Measurements from ENCODE around the gene NT5C1B.

The NT5C1B gene

GRCh38 chr2:18588049-18588448 is 1.3 kb downstream of the NT5C1B start:
- H3K9me3 ChIP-seq (ENCODE audit: control insufficient read depth in 5 of 5, low read length in 5 of 5): peaks cover 0 to 3% (median 0%) of the 10 kb centered on the region in 5 donors

GRCh38 chr2:18585526-18585925 is 3.8 kb downstream of the NT5C1B start:
- peaks cover 0 to 3% (median 0%) of the 10 kb centered on the region in 5 donors for H3K9me3 ChIP-seq (ENCODE audit: control insufficient read depth in 5 of 5, low read length in 5 of 5)
- no peaks in the 10 kb centered on the region for H3K4me1 ChIP-seq (ENCODE audit: control insufficient read depth in 5 of 5, insufficient read depth in 5 of 5, low read length in 5 of 5)
- no peak overlapping the region for H3K27ac ChIP-seq (ENCODE audit: low read depth, low read length)
- no peaks in the 10 kb centered on the region for H3K27me3 ChIP-seq (ENCODE audit: control insufficient read depth in 5 of 5, insufficient read depth in 4 of 5, low read length in 5 of 5)
- H3K9ac ChIP-seq (ENCODE audit: low read length in 5 of 5): no peak overlapping the region
- H3K4me3 ChIP-seq (ENCODE audit: low read depth in 1 of 5, low read length in 5 of 5): no peak overlapping the region
- no peaks in the 10 kb centered on the region for H3K36me3 ChIP-seq (ENCODE audit: control insufficient read depth in 5 of 5, insufficient read depth in 5 of 5, low read length in 5 of 5)

More at GRCh38 chr2:18588049-18588448, 1.3 kb downstream of the NT5C1B start:
- Histone ChIP-seq H3K27ac (ENCODE audit: low read depth, low read length) (no peak overlapping the region), H3K36me3 (ENCODE audit: control insufficient read depth in 5 of 5, insufficient read depth in 5 of 5, low read length in 5 of 5) (no peaks in the 10 kb centered on the region), H3K4me1 (ENCODE audit: control insufficient read depth in 5 of 5, insufficient read depth in 5 of 5, low read length in 5 of 5) (no peaks in the 10 kb centered on the region), H3K9ac (ENCODE audit: low read length in 5 of 5) (no peak overlapping the region), H3K4me3 (ENCODE audit: low read depth in 1 of 5, low read length in 5 of 5) (no peak overlapping the region), H3K27me3 (ENCODE audit: control insufficient read depth in 5 of 5, insufficient read depth in 4 of 5, low read length in 5 of 5) (no peaks in the 10 kb centered on the region)

GRCh38 chr2:18584608-18584954 is 4.8 kb downstream of the NT5C1B start:
- H3K27me3 ChIP-seq (ENCODE audit: control insufficient read depth in 5 of 5, insufficient read depth in 4 of 5, low read length in 5 of 5): no peaks in the 10 kb centered on the region
- H3K9me3 ChIP-seq (ENCODE audit: control insufficient read depth in 5 of 5, low read length in 5 of 5): peaks cover 0 to 3% (median 0%) of the 10 kb centered on the region in 5 donors
- H3K9ac ChIP-seq (ENCODE audit: low read length in 5 of 5): no peak overlapping the region
- no peak overlapping the region for H3K4me3 ChIP-seq (ENCODE audit: low read depth in 1 of 5, low read length in 5 of 5)
- H3K4me1 ChIP-seq (ENCODE audit: control insufficient read depth in 5 of 5, insufficient read depth in 5 of 5, low read length in 5 of 5): no peaks in the 10 kb centered on the region
- no peaks in the 10 kb centered on the region for H3K36me3 ChIP-seq (ENCODE audit: control insufficient read depth in 5 of 5, insufficient read depth in 5 of 5, low read length in 5 of 5)
- no peak overlapping the region for H3K27ac ChIP-seq (ENCODE audit: low read depth, low read length)

GRCh38 chr2:18583905-18584607 is 5.3 kb downstream of the NT5C1B start:
- Histone ChIP-seq H3K9ac (ENCODE audit: low read length in 5 of 5) (no peak overlapping the region), H3K36me3 (ENCODE audit: control insufficient read depth in 5 of 5, insufficient read depth in 5 of 5, low read length in 5 of 5) (no peaks in the 10 kb centered on the region), H3K27ac (ENCODE audit: low read depth, low read length) (no peak overlapping the region), H3K4me1 (ENCODE audit: control insufficient read depth in 5 of 5, insufficient read depth in 5 of 5, low read length in 5 of 5) (no peaks in the 10 kb centered on the region), H3K4me3 (ENCODE audit: low read depth in 1 of 5, low read length in 5 of 5) (no peak overlapping the region), H3K9me3 (ENCODE audit: control insufficient read depth in 5 of 5, low read length in 5 of 5) (peaks cover 0 to 3% (median 0%) of the 10 kb centered on the region in 5 donors), H3K27me3 (ENCODE audit: control insufficient read depth in 5 of 5, insufficient read depth in 4 of 5, low read length in 5 of 5) (no peaks in the 10 kb centered on the region)

- Histone ChIP-seq H3K36me3 (ENCODE audit: control insufficient read depth in 5 of 5, insufficient read depth in 5 of 5, low read length in 5 of 5) (no peaks in the 10 kb centered on the region), H3K9ac (ENCODE audit: low read length in 5 of 5) (no peak overlapping the region), H3K27me3 (ENCODE audit: control insufficient read depth in 5 of 5, insufficient read depth in 4 of 5, low read length in 5 of 5) (no peaks in the 10 kb centered on the region), H3K4me3 (ENCODE audit: low read depth in 1 of 5, low read length in 5 of 5) (no peak overlapping the region), H3K27ac (ENCODE audit: low read depth, low read length) (no peak overlapping the region), H3K9me3 (ENCODE audit: control insufficient read depth in 5 of 5, low read length in 5 of 5) (peaks cover 0 to 4% (median 0%) of the 10 kb centered on the region in 5 donors), H3K4me1 (ENCODE audit: control insufficient read depth in 5 of 5, insufficient read depth in 5 of 5, low read length in 5 of 5) (no peaks in the 10 kb centered on the region)
Measured at GRCh38 chr2:18580606-18581005, 8.8 kb downstream of the NT5C1B start.

- Histone ChIP-seq H3K4me3 (ENCODE audit: low read depth in 1 of 5, low read length in 5 of 5) (no peak overlapping the region), H3K27ac (ENCODE audit: low read depth, low read length) (no peak overlapping the region), H3K4me1 (ENCODE audit: control insufficient read depth in 5 of 5, insufficient read depth in 5 of 5, low read length in 5 of 5) (no peaks in the 10 kb centered on the region), H3K9me3 (ENCODE audit: control insufficient read depth in 5 of 5, low read length in 5 of 5) (peaks cover 0 to 4% (median 0%) of the 10 kb centered on the region in 5 donors), H3K27me3 (ENCODE audit: control insufficient read depth in 5 of 5, insufficient read depth in 4 of 5, low read length in 5 of 5) (no peaks in the 10 kb centered on the region), H3K36me3 (ENCODE audit: control insufficient read depth in 5 of 5, insufficient read depth in 5 of 5, low read length in 5 of 5) (no peaks in the 10 kb centered on the region), H3K9ac (ENCODE audit: low read length in 5 of 5) (no peak overlapping the region)
Measured at GRCh38 chr2:18578033-18578432, 11.3 kb downstream of the NT5C1B start.

- Histone ChIP-seq H3K4me1 (ENCODE audit: control insufficient read depth in 5 of 5, insufficient read depth in 5 of 5, low read length in 5 of 5) (no peaks in the 10 kb centered on the region), H3K9ac (ENCODE audit: low read length in 5 of 5) (no peak overlapping the region), H3K9me3 (ENCODE audit: control insufficient read depth in 5 of 5, low read length in 5 of 5) (peaks cover 0 to 2% (median 0%) of the 10 kb centered on the region in 5 donors), H3K27me3 (ENCODE audit: control insufficient read depth in 5 of 5, insufficient read depth in 4 of 5, low read length in 5 of 5) (no peaks in the 10 kb centered on the region), H3K4me3 (ENCODE audit: low read depth in 1 of 5, low read length in 5 of 5) (no peak overlapping the region), H3K36me3 (ENCODE audit: control insufficient read depth in 5 of 5, insufficient read depth in 5 of 5, low read length in 5 of 5) (no peaks in the 10 kb centered on the region), H3K27ac (ENCODE audit: low read depth, low read length) (no peak overlapping the region)
Measured at GRCh38 chr2:18566145-18566769, 23.1 kb downstream of the NT5C1B start.

GRCh38 chr2:18560797-18561085 is 28.6 kb downstream of the NT5C1B start:
- Histone ChIP-seq H3K4me3 (ENCODE audit: low read depth in 1 of 5, low read length in 5 of 5) (peak overlapping the region; percentile 74 to 91 (median 82)), H3K9me3 (ENCODE audit: control insufficient read depth in 5 of 5, low read length in 5 of 5) (peaks cover 0 to 2% (median 0%) of the 10 kb centered on the region in 5 donors), H3K27ac (ENCODE audit: low read depth, low read length) (peak overlapping the region; percentile 93), H3K4me1 (ENCODE audit: control insufficient read depth in 5 of 5, insufficient read depth in 5 of 5, low read length in 5 of 5) (peaks cover 0 to 27% (median 23%) of the 10 kb centered on the region in 5 donors), H3K36me3 (ENCODE audit: control insufficient read depth in 5 of 5, insufficient read depth in 5 of 5, low read length in 5 of 5) (peaks cover 0 to under 1% (median 0%) of the 10 kb centered on the region in 5 donors), H3K9ac (ENCODE audit: low read length in 5 of 5) (peak overlapping the region in 4 of 5 donors; percentile 87 to 98 (median 94)), H3K27me3 (ENCODE audit: control insufficient read depth in 5 of 5, insufficient read depth in 4 of 5, low read length in 5 of 5) (no peaks in the 10 kb centered on the region)

GRCh38 chr2:18560031-18560796 is 29.2 kb downstream of the NT5C1B start, which contains the start of gene RDH14:
Gene RDH14 (minus strand): TSS chr2:18560653. CDS start chr2:18560572, 81 bp downstream.
- no peaks in the 10 kb centered on the region for H3K27me3 ChIP-seq (ENCODE audit: control insufficient read depth in 5 of 5, insufficient read depth in 4 of 5, low read length in 5 of 5)
- H3K36me3 ChIP-seq (ENCODE audit: control insufficient read depth in 5 of 5, insufficient read depth in 5 of 5, low read length in 5 of 5): peaks cover under 1 to 5% (median 2%) of the 10 kb centered on the region in 5 donors
- peak within 1 kb of the TSS; percentile 74 to 91 (median 82) for H3K4me3 ChIP-seq (ENCODE audit: low read depth in 1 of 5, low read length in 5 of 5)
- peaks cover 0 to 2% (median 0%) of the 10 kb centered on the region in 5 donors for H3K9me3 ChIP-seq (ENCODE audit: control insufficient read depth in 5 of 5, low read length in 5 of 5)
- peak within 1 kb of the TSS; percentile 93 for H3K27ac ChIP-seq (ENCODE audit: low read depth, low read length)
- peaks cover 0 to 27% (median 23%) of the 10 kb centered on the region in 5 donors for H3K4me1 ChIP-seq (ENCODE audit: control insufficient read depth in 5 of 5, insufficient read depth in 5 of 5, low read length in 5 of 5)
- H3K9ac ChIP-seq (ENCODE audit: low read length in 5 of 5): peak within 1 kb of the TSS; percentile 39 to 98 (median 92)
